T-helper 2 cell (primary cell): ENCODE measurements around the gene C11orf16.
"Not testable (repeated sequence)": the region's sequence is repeated elsewhere in the genome, so short reads cannot be mapped to it uniquely, and the experiment has no call there.

Source experiments
- DNase-seq, 5 experiments: peaks; one replicate each; pipeline versions ENCODE4 v3.0.0 to v3.0.0-alpha.2; 2012 to 2022

The C11orf16 gene

DNA sequence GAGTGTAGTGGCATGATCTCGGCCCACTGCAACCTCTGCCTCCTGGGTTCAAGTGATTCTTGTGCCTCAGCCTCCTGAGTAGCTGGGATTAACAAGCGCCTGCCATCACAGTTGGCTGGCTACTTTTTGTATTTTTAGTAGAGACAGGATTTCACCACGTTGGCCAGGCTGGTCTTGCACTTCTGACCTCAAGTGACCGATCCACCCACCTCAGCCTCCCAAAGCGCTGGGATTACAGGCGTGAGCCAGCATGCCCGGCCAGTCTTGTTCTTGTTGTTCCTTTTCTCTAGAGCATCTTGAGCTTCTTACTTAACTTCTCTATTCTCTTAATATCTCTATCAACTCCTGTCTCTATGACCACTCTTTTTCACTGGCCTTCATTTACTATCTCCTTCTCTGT, 51.2 kb downstream of the C11orf16 start:
- DNase-seq: not testable (repeated sequence)

DNA sequence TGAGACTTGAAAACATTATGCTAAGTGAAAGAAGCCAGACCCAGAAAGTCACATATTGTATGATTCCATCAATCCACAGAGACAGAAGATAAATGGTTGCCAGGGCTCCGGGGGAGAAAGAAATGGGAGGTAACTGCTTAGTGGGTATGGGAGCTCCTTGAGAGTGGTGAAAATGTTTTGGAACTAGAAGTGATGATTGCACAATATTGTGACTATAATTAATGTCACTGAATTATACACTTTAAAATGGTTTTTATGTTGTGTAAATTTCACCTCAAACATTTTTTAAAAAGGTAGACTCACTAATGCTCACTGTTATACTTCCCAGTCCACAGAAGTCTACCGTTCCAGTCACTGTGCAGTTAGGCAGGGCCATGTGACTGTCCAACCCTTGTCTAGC, 54.0 kb downstream of the C11orf16 start:
- DNase-seq: no peak

DNA sequence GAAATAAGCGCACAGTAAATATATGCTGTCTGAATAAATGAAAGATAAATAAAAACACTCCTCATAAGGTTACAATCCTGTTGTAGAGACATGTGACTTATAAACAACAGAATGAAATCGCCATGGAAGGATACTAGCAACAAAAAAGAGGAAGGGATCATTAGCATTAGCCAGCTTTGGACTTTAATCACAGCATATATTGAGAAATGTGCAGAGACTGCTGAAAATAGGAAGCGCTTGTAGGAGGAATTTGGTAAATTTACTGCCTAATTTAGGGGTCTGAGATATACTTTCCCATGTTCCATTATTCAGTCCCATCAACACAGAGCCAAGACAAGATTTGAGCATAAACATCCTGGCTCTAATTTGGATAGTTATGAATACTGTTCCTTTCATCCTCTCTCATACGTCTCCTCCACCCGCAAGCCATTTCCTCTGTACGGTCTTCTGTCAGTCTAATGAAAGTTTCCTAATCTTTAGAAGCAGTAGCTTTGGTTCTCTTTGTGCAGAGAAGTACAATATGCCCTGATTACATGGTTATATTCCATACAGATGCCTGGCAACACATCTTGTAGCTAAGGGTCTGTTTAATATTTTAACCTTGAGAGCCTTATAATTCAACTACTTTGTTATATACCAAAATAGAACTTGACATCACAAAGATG, 58.9 kb downstream of the C11orf16 start:
- peak in 1 of 5 experiments; percentile 4 for DNase-seq

DNA sequence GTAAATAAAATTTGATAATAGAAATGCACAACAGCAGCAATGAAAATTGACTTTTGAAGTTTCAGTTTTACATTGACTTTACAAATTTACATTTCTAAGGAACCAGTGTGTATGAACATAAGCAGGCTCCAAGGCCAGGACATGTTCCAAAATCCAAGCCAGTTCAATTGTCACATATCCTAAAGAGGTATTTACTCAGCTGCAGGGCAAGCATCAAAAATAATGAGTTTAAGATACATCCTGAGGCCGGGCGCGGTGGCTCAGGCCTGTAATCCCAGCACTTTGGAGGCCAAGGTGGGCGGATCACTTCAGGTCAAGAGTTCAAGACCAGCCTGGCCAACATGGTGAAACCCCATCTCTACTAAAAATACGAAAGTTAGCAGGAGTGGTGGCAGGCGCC, 60.8 kb downstream of the C11orf16 start:
- DNase-seq: no peak

DNA sequence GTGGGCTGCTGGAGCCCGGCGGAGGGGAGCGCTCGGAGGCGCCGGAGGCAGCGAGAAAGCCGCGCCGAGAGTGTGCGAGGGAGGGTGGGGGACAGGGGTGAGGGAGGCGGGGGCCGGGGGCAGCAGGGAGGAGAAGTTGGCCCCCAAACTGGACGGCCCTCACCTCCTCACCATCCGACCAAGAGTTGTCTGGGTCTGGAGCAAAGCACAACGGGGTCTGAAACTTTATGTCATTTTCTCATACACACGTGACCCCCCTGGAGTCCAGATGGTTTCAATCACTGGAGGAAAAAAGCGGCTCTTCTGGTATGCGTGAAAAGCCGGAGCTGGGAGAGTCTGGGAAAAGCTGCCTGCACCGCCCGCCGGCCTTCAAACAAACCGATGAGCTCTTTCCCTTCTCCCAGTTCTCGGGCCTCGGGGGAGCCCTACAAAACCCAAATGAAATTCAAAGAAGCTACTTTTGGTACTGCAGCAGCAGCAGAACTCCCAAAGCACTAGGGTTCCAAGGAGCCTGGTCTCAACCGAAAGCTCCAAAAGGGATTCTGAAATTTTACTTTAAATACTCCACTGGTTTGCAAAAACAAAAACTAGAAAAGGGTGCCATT, 61.5 kb downstream of the C11orf16 start:
- DNase-seq: no peak

DNA sequence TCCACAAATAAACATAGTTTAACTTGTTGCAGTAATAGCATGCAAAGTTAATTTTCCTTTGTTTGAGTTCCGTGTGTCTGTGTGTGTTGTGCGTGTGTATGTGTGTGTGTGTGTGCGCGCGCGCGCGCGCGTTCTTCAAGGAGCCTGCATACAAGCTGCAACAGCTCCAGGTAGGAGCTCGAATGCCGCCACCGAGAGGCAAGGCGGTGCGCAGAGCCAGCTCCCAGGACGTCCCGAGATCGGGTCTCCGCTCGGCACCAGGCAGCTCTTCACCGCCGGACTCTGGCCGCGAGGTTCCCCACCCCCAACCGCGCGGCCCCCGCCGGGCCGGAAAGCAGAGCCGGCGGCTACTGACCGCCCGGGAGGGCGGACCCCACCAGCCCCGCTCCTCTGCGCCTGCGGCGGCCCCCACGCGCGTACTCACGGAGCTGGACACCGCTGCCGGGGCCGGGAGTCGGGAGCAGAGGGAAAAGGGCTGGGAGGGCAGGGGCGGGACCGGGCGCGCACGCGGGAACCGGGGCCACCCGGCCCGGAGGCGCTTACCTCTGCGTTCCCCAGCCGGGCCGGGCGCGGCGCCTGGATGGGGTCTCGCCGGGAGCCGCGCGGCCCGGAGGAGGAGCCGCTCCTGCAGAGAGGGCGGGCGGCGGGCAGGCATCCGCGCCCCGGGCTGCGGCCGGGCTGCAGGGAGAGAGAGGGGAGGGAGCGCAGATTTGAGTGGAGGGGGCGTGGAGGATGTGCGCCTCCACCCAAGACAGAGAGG, 62.2 kb downstream of the C11orf16 start:
- peak in 1 of 5 experiments; percentile 64 for DNase-seq
